Uterus (tissue), 2 donors: ENCODE measurements around the gene GJB1.

Experiments
- CTCF ChIP-seq, 4 experiments: fragments of 200-600 bp in 2 of 4; fragments of 450-650 bp in 2 of 4; sonication (generic) in 2 of 4; IDR thresholded peaks; one replicate each; pipeline ENCODE4 v1.5.1; 2016 to 2019; ENCODE audit warnings: antibody characterized with exemption in 4 of 4, mild to moderate bottlenecking in 2 of 4, moderate library complexity in 1 of 4
- POLR2A ChIP-seq, 2 donors: fragments of 450-650 bp; IDR thresholded peaks; one replicate each; pipeline ENCODE4 v1.6.1; 2016; ENCODE audit warnings: antibody characterized with exemption in 2 of 2, mild to moderate bottlenecking in 1 of 2, moderate library complexity in 1 of 2

GRCh38 chrX:71214604-71215337 lies 8.3 kb upstream of the GJB1 start:
- TF ChIP-seq POLR2A (IDR thresholded peaks at IDR 0.05): no peak
- no peak for TF ChIP-seq CTCF (IDR thresholded peaks at IDR 0.05)
